Measurements from ENCODE around the gene DNAH11.

DNAH11 gene

GRCh38 chr7:21805791-21806190, 263.0 kb downstream of the DNAH11 start:
- Histone ChIP-seq H3K4me1 (no peaks in the 10 kb centered on the region), H3K36me3 (no peaks in the 10 kb centered on the region), H3K9me3 (no peaks in the 10 kb centered on the region), H3K27me3 (no peaks in the 10 kb centered on the region), H3K4me3 (ENCODE audit: low read depth, low read length) (no peak overlapping the region)
- DNase-seq: no peak
- TF ChIP-seq CTCF (IDR thresholded peaks at IDR 0.05; ENCODE audit: low read depth, low read length): no peak

- no peak for DNase-seq
- H3K4me3 ChIP-seq (ENCODE audit: low read depth, low read length): no peak overlapping the region
- no peaks in the 10 kb centered on the region for H3K27me3 ChIP-seq
- H3K9me3 ChIP-seq: no peaks in the 10 kb centered on the region
- no peaks in the 10 kb centered on the region for H3K4me1 ChIP-seq
- TF ChIP-seq CTCF (IDR thresholded peaks at IDR 0.05; ENCODE audit: low read depth, low read length): no peak
- no peaks in the 10 kb centered on the region for H3K36me3 ChIP-seq
Observed at GRCh38 chr7:21806388-21806787, 263.5 kb downstream of the DNAH11 start.

- no peak for TF ChIP-seq CTCF (IDR thresholded peaks at IDR 0.05; ENCODE audit: low read depth, low read length)
- Histone ChIP-seq H3K36me3 (no peaks in the 10 kb centered on the region), H3K9me3 (no peaks in the 10 kb centered on the region), H3K4me1 (no peaks in the 10 kb centered on the region), H3K4me3 (ENCODE audit: low read depth, low read length) (no peak overlapping the region), H3K27me3 (no peaks in the 10 kb centered on the region)
- no peak for DNase-seq
Observed at GRCh38 chr7:21819048-21819447, 276.2 kb downstream of the DNAH11 start.

GRCh38 chr7:21828841-21829240, 286.0 kb downstream of the DNAH11 start:
- Histone ChIP-seq H3K4me3 (ENCODE audit: low read depth, low read length) (no peak overlapping the region), H3K36me3 (no peaks in the 10 kb centered on the region), H3K27me3 (peaks cover 23% of the 10 kb centered on the region), H3K4me1 (no peaks in the 10 kb centered on the region), H3K9me3 (no peaks in the 10 kb centered on the region)
- no peak for TF ChIP-seq CTCF (IDR thresholded peaks at IDR 0.05; ENCODE audit: low read depth, low read length)
- no peak for DNase-seq

GRCh38 chr7:21829731-21830130, 286.9 kb downstream of the DNAH11 start:
- TF ChIP-seq CTCF (IDR thresholded peaks at IDR 0.05; ENCODE audit: low read depth, low read length): no peak
- no peak for DNase-seq
- Histone ChIP-seq H3K27me3 (peaks cover 22% of the 10 kb centered on the region), H3K36me3 (no peaks in the 10 kb centered on the region), H3K4me3 (ENCODE audit: low read depth, low read length) (no peak overlapping the region), H3K9me3 (no peaks in the 10 kb centered on the region), H3K4me1 (no peaks in the 10 kb centered on the region)

- no peaks in the 10 kb centered on the region for H3K27me3 ChIP-seq
- H3K36me3 ChIP-seq: no peaks in the 10 kb centered on the region
- H3K4me3 ChIP-seq (ENCODE audit: low read depth, low read length): no peak overlapping the region
- no peak for DNase-seq
- H3K4me1 ChIP-seq: no peaks in the 10 kb centered on the region
- no peak for TF ChIP-seq CTCF (IDR thresholded peaks at IDR 0.05; ENCODE audit: low read depth, low read length)
- no peaks in the 10 kb centered on the region for H3K9me3 ChIP-seq
Observed at GRCh38 chr7:21844742-21845141, 301.9 kb downstream of the DNAH11 start.

Data from BE2C (cell line).